GM12873 (cell line): Measurements from ENCODE around the gene SMIM44.

ENCODE experiments used
- TF ChIP-seq, protein P1 (sequence below): IDR thresholded peaks from 2 replicates; pipeline ENCODE4 v1.5.1; 2012; ENCODE audit warnings: low read depth, mild to moderate bottlenecking, moderate library complexity, low read length, control low read depth; ENCODE audit not compliant: insufficient read depth; ENCODE audit errors: missing control alignments

Gene SMIM44

DNA sequence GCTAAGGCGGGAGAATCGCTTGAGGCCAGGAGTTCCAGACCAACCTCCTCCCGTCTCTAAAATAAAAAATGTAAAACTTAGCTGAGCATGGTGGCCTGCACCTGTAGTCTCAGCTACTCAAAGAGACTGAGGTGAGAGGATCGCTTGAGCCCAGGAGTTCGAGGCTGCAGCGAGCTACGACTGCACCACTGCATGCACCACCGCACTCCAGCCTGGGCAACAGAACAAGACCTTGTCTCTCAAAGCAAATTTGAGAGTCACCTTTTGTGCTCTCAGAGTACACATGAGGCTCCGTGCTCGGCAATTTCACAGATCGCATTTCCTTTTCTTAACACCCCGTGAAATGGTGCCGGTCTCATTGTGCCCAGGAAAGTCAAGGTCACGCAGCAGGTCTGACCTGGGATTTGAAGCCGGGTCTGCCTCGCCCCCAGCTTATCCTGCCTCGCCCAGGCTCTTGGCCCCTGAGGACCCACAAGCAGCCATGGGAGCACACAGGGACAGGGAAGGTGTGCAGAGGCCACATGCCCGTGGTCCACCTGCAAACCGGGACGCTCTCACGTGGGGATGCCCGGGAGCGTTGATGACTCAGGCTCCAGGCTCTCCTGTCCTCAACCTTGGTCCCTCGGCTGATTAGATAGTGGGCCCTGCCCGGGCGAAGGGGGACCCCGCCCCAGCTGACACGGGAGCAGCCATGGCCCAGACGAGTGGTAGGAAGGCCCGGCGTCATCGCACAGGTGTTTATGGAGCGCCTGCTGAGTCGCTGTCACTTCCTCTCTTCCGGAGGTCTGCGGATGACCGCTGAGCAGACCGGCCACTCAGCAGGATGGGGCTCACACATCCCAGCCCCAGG is 1.8 kb downstream of the SMIM44 start:
- TF ChIP-seq, protein P1, sequence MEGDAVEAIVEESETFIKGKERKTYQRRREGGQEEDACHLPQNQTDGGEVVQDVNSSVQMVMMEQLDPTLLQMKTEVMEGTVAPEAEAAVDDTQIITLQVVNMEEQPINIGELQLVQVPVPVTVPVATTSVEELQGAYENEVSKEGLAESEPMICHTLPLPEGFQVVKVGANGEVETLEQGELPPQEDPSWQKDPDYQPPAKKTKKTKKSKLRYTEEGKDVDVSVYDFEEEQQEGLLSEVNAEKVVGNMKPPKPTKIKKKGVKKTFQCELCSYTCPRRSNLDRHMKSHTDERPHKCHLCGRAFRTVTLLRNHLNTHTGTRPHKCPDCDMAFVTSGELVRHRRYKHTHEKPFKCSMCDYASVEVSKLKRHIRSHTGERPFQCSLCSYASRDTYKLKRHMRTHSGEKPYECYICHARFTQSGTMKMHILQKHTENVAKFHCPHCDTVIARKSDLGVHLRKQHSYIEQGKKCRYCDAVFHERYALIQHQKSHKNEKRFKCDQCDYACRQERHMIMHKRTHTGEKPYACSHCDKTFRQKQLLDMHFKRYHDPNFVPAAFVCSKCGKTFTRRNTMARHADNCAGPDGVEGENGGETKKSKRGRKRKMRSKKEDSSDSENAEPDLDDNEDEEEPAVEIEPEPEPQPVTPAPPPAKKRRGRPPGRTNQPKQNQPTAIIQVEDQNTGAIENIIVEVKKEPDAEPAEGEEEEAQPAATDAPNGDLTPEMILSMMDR: no peak

DNA sequence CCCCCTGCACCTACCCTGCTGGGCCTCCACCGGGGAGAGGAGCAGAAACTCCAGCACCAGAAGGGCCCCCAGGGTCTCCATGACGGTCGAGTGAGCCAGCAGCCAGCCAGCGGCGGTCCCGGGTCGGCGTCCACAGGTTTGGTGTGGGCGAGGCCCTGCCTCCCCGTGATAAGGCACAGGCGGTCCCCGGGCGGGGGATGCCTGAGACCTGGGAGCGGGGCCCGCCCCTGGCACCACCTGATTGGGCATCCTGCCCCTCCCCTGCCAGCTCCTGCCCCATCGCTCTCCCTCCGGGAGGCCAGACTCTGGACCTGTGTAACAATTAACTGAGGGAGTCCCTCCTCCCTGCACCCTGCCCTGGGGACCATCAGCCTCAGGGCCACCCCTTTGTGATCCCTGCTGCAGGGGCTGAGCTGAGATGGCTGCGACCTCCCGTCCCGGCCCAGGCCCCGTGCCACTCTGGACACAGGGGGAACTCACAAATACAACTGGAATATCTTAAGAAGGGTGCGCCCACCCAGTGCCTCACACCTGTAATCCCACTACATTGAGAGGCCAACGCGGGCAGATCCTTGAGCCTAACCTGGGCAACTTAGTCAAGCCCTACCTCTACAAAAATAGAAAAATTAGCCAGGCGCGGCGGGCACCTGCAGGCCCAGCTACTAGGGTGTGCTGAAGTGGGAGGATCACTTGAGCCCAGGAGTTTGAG is 2.7 kb downstream of the SMIM44 start, which contains the start of gene SMIM24:
SMIM24 (minus strand) TSS at position 143 of the 709 bp plus-strand sequence; CDS start at position 81, 62 bp downstream.
- TF ChIP-seq, protein P1: no peak

DNA sequence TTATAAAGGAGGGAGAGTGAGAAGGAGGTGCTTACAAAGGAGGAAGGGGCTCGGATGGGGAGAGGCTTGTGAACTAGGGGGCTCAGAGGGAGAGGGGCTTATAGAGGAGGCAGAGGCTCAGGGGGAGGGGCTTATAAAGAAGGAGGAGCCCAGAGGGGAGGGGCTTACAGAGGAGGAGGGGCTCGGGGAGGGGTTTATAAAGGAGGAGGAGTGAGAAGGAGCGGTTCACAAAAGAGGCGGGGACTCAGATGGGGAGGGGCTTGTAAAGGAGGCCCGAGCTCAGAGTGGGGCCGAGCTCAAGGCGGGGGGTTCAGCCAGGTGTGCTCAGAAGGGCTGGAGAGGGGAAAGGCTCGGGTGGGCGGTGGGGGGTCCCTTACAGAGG is 3.4 kb downstream of the SMIM44 start:
- TF ChIP-seq, protein P1: no peak

DNA sequence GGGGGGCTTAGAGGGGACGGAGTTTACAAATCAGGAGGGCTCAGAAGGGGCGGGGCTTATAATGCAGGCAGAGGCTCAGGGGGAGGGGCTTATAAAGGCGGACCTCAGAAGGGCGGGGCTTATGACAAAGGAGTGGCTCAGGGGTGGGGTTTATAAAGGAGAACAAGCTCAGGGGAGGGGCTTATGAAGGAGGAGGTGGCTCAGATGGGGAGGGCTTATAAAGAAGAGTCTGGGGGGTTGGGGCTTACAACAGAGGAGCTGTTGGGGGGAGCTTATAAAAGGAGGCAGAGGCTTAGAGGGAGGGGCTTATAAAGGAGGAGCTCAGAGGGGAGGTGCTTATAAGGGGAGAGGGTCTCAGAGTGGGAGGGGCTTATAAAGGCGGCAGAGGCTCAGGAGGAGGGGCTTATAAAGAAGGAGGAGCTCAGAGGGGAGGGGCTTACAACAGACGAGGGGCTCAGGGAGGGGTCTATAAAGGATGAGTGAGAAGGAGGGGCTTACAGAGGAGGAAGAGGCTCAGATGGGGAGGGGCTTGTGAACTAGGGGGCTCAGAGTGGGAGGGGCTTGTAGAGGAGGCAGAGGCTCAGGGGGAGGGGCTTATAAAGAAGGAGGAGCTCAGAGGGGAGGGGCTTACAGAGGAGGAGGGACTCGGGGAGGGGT is 3.9 kb downstream of the SMIM44 start:
- TF ChIP-seq, protein P1: no peak

DNA sequence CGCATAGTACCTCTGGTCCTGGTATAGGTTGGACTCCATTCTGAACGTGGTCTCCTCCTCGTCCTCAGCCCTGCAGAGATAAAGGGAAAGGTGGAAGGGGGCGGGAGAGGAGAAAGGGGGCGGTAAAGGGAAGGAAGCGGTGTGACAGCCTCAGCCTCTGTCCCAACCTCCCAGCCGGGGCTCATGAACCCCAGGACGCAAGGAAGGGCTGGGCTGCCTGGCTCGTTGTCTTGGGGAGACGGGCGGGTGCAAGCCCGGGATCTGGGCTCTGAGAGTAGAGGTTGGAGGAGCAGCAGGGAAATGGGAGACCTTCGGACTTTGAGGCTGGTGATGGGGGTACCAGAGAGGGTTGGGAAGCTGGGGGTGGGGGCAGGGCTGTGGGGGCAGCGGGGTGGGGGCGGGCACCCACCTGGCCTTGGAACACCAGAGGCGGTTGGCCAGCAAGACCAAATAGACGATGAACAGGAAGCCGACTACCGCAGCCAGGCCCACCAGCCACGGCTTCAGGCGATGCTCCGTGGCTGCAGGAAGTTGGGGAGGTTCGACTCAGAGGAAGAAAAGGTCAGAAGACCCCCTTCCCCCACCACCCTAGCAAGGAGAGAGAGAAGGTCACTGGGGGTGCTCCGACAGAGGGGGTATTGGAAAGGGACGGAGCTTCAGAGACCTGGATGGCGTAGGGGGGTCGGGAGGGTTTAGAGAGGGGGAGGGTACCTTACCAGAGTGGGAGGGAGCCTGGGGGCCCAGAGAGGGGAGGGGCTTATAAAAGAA is 4.6 kb downstream of the SMIM44 start:
- TF ChIP-seq, protein P1: no peak

DNA sequence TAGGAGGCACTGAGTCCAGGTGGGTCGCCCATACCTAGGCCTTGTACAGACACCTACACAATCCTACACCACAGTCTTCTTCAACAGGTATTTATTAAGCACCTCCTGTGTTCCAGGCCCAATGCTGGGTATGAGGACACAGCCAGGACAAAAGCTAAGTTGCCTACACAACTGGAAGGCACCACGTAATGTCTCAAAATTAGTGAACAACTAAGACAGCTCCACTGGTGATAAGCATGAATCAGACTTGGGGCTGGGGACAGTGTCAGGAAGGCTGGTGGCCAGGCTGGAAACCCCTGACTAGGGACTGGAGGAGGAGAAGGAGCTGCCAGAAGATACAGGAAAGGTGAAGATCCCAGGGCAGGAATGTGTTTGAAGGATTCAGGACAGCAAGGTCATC is 5.3 kb downstream of the SMIM44 start:
- TF ChIP-seq, protein P1: no peak
